Fibroblast of the aortic adventitia (primary cell): ENCODE data around the gene C9orf43. TPM values are rescaled to one million over a fixed set of nuclear protein-coding genes. Genes with fewer than 3 reads are reported as not detected.

Experiments used
- DNase-seq: peaks from one replicate; pipeline ENCODE4 v3.0.0-alpha.2; 2010; ENCODE audit warnings: low read depth
- H3K4me3 ChIP-seq: 2 replicates; pipeline ENCODE4 v1.5.1; 2011; ENCODE audit warnings: low read depth, mild to moderate bottlenecking, control low read depth, low read length, moderate library complexity
- total RNA-seq: library from RNA; depleted of rRNA; stranded (reverse); fragments of >200 nt; gene quantifications from 2 replicates; pipeline ENCODE4 v1.2.3, GENCODE V29; 2012; ENCODE audit warnings: low replicate concordance
- TF ChIP-seq, protein P1 (sequence below): IDR thresholded peaks from 2 replicates; pipeline ENCODE4 v1.5.1; 2011; ENCODE audit warnings: mild to moderate bottlenecking, low read length, control low read depth, inconsistent platforms; ENCODE audit not compliant: insufficient read depth

Gene C9orf43
- total RNA-seq, 1 donor: 0.63 TPM

DNA sequence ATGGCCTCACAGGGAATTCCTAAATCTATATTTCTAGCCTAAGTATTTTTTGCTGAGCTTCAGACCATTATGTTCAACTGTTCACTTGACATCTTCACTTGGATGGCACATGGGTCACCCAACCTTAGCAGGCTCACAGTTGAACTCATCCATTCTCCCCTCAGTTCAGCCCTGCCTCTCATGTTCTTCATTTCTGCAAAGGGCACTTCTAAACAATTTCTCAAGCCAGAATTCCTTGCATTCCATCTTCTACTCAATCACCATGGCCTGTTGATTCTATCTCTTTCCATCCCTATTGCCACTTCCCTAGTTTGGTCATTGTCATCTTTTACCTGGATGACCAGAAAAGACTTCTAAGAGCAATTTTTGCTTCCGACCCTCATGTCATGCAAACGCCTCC lies 45.7 kb downstream of the C9orf43 start:
- peak; percentile 36 for DNase-seq
- TF ChIP-seq, protein P1, sequence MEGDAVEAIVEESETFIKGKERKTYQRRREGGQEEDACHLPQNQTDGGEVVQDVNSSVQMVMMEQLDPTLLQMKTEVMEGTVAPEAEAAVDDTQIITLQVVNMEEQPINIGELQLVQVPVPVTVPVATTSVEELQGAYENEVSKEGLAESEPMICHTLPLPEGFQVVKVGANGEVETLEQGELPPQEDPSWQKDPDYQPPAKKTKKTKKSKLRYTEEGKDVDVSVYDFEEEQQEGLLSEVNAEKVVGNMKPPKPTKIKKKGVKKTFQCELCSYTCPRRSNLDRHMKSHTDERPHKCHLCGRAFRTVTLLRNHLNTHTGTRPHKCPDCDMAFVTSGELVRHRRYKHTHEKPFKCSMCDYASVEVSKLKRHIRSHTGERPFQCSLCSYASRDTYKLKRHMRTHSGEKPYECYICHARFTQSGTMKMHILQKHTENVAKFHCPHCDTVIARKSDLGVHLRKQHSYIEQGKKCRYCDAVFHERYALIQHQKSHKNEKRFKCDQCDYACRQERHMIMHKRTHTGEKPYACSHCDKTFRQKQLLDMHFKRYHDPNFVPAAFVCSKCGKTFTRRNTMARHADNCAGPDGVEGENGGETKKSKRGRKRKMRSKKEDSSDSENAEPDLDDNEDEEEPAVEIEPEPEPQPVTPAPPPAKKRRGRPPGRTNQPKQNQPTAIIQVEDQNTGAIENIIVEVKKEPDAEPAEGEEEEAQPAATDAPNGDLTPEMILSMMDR: no peak
- no peak overlapping the region for H3K4me3 ChIP-seq

DNA sequence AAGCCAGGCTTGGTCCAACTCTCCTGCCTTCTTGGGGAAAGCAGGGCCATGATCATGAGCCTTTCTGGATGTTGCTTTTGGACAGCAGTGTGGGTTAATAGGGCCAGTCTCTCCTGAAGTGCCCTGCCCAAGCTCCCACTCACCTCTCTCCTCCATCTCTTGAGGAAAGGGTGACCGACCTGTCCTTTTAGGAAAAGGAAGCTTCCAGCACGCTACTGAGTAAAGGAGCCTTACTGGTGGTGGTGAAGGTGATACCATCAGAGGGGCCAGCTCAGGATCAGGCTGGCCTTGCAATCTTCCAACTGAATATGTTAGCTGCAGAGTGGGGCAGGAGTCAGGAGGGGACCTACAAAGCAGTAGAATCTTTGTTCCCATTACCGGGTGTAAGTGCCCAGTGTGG lies 50.7 kb downstream of the C9orf43 start:
- no peak overlapping the region for H3K4me3 ChIP-seq
- DNase-seq: no peak
- TF ChIP-seq, protein P1: no peak

DNA sequence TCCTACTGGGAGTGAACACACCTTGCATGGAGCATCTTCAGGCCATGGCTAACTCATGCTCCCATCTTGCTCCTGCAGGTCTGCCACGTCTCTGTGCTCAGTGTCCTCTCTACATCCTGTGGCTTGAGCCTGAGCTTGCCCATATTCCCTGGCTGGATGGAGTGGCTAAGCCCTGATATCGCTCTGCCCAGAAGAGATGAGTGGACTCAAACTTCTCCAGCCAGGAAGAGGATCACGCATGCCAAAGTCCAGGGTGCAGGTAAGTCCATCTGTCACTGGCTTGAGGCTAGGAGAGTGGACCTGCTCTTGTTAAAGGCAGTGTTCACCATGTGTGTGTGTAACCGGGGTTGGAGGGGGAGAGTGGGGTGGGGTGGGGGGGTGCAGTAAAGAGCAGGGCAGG lies 51.4 kb downstream of the C9orf43 start:
- DNase-seq: no peak
- TF ChIP-seq, protein P1: no peak
- no peak overlapping the region for H3K4me3 ChIP-seq

DNA sequence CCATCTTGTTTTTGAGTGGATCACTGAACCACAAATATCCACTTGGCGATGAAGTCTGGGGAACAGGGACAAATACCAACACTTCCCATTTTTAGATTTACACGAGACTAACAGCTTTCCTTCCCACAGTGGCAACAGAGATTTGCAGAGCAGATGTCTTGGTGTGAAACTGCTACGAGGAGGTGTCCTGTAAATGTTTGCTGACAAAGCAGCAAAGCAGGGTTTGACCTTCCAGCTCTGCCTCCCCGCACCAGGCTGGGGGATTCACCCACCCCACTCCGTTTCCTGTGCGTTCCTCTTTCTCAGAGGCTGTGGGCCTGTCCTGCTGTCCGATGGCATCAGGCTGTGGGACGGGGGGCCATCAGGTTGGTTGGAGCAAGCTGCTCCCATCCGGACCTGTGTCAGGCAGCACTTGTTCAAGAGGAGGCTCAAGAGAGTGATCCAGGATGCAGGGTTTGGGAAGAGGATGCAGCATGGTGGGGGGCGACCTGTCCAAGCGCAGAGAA lies 52.3 kb downstream of the C9orf43 start:
- DNase-seq: no peak
- H3K4me3 ChIP-seq: no peak overlapping the region
- TF ChIP-seq, protein P1: no peak

DNA sequence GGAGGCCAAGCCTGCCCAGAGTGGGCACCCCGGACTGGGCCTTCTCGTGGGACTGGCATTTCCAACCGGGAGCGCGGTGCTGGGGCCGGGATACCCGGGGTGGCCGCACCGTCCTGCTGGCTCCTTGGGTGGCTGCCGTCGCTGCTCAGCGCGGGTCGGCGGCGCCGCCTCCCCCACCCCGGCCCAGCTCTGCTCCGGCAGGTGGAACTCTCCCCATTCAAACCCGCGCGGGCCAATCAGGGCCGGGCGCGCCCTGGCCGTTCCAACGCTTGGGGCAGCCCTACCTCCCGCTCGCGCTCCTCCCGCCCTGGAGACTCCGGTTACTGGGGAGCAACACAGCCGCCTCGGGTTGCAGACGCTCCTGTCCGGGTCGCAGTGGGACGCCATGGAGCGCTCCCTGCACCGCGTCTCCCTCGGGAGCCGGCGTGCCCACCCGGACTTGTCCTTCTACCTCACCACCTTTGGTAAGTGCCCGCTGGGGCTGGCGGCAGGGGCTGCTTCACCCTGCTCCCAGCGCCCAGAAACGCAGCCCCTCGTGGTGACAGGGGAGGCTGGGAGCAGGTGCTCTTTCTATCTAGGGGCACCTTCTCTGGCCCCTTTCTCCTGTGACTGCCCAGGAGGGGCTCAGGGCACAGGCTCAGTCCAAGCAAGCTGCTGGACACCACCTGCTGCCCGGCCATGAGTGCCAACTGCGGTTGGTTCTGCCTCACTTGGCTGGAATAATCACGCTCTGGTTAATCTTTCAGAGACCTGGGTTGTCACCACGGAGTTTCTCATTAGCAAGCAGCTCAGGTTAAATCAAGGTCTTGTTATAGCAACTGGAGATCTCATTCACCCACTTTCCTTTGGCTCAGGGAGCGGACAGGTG lies 53.1 kb downstream of the C9orf43 start, which contains the start of gene RGS3:
RGS3 (plus strand) TSS at position 310 of the 868 bp plus-strand sequence; CDS start at position 386, 76 bp downstream.
- H3K4me3 ChIP-seq: no peak within 1 kb of the TSS
- DNase-seq: no peak
- TF ChIP-seq, protein P1: no peak

DNA sequence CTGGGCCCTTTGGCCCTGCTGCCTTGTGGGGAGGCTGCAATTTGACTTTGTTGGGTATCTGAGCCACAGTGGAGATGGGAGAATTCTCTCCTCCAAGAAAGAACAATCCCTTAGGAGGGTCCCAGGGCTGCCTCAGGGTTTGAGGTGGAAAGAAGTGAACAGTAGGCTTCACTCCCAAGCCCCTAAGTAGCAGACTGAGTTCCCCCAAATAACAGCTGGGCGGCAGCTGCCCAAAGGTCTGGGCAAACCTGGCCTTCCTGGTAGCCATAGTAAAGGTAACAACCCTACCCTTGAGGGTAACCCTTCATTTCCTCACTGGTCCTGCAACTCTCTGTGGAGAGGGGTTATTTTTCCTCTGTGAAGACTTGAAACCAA lies 53.7 kb downstream of the C9orf43 start:
- TF ChIP-seq, protein P1: no peak
- no peak overlapping the region for H3K4me3 ChIP-seq
- no peak for DNase-seq
